B cell (primary cell): Measurements from ENCODE around the gene TNNI3.
A peak's percentile ranks its signal among the peaks of the same experiment; 100 is the strongest.

Experiments
- EZH2 ChIP-seq: IDR thresholded peaks from 2 replicates; pipeline ENCODE4 v1.6.1; 2012; ENCODE audit warnings: borderline replicate concordance, low read depth, mild to moderate bottlenecking, moderate library complexity, low read length; ENCODE audit not compliant: insufficient read depth, poor library complexity, severe bottlenecking
- TF ChIP-seq, protein P1 (sequence below): fragments of 200-600 bp; IDR thresholded peaks from one replicate; pipeline ENCODE4 v1.8.0; 2022; ENCODE audit warnings: antibody characterized with exemption, mild to moderate bottlenecking

DNA sequence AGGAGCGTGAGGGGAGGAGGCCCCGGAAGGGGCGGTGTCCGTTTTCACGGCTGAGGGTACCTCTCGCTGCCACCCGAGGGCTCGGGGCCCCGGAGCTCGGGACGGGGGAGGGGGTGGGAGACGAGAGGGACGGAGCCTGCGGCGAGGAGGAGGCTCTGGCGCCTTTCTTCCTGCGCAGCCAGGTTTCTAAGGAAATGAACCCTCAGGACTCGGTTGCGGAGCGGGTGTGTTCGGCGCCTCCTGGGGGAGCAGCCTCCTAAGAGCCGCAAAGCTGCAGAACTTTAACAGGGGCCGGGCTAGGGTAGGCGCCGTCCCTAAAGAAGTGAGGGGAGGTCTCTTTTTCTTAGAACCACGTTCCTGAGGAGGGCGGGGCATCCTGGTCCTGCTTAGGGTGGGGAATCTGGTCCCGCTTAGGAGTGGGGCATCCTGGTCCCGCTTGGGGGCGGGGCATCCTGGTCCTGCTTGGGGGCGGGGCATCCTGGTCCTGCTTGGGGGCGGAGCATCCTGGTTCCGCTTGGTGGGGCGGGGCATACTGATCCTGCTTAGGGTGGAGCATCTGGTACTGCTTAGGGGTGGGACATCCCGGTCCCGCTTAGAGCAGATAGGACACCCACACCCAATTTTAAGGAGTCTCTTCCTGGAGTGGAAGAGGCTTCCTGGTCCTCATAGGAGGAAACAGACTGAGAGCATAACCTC, 16.3 kb upstream of the TNNI3 start:
- TF ChIP-seq, protein P1, sequence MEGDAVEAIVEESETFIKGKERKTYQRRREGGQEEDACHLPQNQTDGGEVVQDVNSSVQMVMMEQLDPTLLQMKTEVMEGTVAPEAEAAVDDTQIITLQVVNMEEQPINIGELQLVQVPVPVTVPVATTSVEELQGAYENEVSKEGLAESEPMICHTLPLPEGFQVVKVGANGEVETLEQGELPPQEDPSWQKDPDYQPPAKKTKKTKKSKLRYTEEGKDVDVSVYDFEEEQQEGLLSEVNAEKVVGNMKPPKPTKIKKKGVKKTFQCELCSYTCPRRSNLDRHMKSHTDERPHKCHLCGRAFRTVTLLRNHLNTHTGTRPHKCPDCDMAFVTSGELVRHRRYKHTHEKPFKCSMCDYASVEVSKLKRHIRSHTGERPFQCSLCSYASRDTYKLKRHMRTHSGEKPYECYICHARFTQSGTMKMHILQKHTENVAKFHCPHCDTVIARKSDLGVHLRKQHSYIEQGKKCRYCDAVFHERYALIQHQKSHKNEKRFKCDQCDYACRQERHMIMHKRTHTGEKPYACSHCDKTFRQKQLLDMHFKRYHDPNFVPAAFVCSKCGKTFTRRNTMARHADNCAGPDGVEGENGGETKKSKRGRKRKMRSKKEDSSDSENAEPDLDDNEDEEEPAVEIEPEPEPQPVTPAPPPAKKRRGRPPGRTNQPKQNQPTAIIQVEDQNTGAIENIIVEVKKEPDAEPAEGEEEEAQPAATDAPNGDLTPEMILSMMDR = no peak
- TF ChIP-seq EZH2 = peak; percentile 18
